HG02981 (cell line): Measurements from ENCODE around the gene CACNA2D3.

ENCODE experiments used
- ATAC-seq: cut with Tn5 transposase; IDR thresholded peaks from one replicate; pipeline ENCODE4 v1.9.1; 2021; ENCODE audit warnings: mild to moderate bottlenecking, moderate library complexity; ENCODE audit not compliant: unreplicated experiment

Gene CACNA2D3

DNA sequence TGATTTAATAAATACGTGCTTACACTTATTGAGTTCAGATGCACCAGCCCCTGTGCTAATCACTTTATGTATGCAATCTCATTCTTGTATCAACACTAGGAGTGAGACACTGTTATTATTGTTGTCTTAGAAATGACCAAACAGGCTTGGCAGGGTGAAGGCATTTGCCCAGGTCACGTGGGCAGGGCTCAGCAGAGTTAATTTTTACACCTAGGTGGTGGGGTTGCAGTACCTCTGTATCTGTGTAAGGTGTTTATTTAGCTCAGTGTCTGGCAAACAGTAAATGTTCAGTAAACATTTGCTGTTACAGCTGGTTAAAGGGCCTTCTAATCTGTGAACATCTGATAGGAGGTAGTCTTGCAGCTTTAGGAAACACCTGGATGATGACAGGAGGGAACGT, 200.0 kb downstream of the CACNA2D3 start:
- ATAC-seq = no peak

DNA sequence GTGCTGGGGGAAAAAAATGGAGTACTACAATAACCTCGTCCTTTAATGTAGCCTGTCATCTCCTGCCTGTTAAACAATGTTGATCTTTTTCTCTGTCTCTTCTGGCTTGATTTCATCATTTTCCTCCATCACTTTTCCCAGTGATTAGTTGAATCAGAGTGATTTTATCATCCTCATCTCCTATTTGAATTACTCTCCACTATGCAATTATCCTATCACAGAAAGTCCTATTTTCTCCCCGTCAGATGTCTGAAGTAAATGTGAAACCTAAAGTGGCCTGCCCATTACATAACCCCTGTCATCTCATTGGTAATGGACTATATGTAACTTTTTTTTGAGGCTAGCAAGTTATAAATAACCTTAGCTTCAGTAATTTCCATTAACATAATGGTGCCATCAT, 201.8 kb downstream of the CACNA2D3 start:
- no peak for ATAC-seq

DNA sequence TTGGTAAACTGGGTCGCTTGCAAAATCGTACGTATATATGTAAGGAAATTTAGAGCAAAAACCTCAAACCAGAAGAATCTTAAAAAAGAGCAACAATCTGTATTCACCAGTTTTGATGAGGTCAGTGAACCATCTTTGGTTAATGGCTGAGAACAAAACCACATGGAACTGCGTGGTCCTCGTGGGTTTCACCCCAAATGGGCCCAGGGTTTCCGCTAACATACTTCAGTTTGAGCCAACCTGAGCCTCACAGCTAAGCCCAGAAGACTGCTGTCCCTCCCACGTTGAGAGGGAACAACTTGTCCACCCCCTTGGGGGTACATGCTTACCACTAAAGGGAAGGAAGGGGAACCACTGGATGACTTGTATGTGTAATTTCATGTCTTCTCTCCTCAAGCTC, 204.6 kb downstream of the CACNA2D3 start:
- ATAC-seq = no peak

DNA sequence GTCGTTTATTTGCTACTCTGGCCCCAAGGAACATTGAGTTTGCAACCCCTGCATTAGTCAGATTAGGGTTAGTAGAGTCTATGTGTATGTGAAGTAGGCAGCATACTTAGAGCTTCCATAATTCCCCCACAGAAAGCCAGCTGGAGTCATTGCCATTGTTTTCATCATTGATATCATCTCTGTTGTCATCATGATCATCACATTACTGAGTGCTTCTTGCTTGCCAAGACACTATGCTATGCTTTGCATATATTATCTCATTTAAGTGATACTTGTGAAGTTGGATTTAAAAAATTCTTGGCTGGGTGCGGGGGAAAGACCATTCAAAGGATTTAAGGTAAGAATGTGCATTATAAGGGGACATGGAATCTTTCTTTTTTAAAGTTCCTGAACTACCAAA, 209.0 kb downstream of the CACNA2D3 start:
- no peak for ATAC-seq

DNA sequence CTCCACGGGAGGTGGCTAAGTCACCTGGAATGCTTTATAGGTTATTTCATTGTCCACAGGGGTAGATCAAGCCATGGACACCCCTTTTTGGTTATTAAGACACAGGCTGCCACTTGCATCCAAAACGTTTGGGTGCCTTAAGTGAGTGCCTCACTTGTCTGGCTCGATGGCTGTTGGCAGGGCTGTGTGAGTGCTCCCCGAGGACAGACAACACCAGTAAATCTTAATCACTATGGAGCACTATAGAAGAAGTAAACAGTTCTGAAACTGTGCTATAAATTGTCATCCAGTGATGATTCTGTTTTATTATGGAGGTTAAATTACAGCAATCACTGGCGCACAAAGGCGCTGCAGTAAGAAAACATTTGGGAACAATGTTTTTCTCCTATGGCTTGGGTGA, 215.5 kb downstream of the CACNA2D3 start:
- no peak for ATAC-seq

DNA sequence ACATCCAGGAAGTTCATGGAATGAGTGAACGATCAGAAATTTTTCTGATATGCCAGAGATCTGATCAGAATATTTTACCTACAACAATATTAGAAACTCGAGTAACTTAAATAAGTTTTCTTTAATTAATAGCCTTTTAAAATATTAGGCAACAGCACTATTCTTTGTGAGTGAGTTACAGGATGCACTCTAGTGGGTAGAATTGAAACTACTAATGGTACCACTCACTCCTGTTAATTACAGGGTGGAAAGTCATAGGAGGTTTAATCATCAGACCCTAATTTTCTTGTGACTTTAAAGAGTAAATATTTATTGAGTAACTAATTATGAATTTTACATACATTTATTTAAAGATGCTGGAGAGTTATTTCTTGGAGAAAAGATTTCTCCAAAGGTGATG, 217.3 kb downstream of the CACNA2D3 start:
- no peak for ATAC-seq

DNA sequence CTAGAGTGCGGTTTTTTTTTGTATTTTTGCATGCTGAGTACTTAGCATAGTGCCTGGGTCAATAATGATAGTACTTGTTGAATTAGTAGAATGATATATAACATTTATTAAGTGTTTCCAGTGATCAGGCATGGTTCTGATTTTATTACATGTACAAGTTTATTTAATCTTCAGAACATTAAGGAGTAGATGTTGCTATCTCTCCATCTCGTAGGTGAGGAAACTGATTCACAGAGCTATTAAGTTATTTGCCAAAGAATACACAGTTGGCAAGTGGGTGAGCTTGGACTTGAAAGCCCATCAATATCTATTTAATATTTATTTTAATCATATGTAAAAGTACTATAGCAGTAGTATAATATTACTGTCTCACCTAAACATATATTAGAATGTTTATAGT, 219.5 kb downstream of the CACNA2D3 start:
- no peak for ATAC-seq

DNA sequence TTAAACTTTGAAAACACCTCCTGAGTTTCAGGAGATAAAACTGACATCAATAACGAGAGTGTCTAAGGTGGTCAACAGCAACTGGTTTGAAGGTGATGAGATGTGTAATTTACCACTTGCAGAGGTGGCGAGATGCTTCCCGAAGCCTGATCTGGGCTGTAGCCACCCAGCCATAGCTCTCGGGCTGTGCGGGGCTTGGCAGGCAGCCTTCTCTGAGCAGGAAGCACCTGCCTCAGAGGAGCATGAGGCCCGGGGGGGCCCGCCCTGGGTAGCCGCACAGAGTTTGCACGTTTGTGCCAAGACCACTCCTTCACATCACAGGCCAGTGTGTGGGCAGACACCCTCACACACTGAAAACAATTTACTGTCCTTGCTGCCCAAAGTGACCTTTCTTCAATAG, 220.3 kb downstream of the CACNA2D3 start:
- no peak for ATAC-seq

- ATAC-seq = no peak
Measured at GRCh38 chr3:54343495-54343894, 221.1 kb downstream of the CACNA2D3 start.

DNA sequence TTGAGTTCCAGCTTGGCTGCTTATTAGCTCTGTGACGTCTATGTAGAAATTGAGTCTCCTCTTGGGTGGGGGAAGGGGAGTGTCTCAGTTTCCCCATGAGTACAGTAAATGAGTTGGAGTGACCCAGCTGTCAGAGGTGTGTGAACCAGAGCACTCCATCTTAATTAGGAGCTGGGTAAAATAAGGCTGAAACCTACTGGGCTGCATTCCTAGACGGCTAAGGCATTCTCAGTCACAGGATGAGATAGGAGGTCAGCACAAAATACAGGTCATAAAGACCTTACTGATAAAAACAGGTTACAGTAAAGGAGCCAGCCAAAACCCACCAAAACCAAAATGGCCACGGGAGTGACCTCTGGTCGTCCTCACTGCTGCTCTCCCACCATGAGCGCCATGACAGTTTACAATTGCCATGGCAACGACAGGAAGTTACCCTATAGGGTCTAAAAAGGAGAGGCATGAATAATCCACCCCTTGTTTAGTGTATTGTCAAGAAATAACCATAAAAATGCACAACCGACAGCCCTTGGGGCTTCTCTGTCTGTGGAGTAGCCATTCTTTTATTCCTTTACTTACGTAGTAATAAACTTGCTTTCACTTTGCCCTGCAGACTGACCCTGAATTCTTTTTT, 222.4 kb downstream of the CACNA2D3 start:
- no peak for ATAC-seq

- no peak for ATAC-seq
Measured at GRCh38 chr3:54345847-54346375, 223.6 kb downstream of the CACNA2D3 start.

DNA sequence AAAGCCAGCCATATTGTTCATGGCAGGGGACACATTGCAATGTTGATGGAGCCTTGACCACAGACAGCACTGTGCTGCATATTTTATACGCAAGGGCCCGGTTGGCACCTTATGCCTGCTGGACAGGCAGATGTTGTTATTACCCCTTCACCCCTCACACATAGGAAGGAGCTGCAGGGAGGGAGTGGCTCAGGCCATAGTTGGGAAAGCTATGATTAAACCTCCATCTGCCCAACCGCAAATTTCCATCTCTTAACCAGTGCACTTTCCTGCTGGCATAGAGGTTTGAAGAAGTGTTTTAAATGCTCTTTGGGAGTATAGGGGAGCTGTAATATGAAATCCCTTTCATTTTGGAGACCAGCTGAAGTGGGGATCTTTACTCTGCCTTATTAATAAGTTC, 224.7 kb downstream of the CACNA2D3 start:
- no peak for ATAC-seq

GRCh38 chr3:54347933-54348332, 225.6 kb downstream of the CACNA2D3 start:
- no peak for ATAC-seq

GRCh38 chr3:54349231-54349652, 226.9 kb downstream of the CACNA2D3 start:
- no peak for ATAC-seq

DNA sequence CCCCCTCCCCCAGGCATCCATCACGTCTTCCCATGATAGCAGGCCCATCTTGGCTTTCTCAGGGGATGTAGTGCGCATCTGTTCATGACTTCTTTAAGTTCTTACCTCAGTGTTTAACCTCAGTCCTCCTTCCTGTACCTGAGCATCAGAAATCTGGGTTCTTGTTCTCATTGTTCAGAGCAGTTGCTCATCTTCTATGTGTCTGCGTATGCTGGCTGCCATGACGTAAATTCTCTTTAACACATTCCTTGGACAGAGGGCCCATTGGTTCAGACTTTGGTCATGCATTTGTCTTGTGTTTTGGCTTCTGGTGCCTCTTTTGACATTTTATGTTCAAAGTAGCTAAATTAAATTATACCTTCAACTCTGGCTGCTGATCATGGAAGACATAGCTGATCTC, 227.3 kb downstream of the CACNA2D3 start:
- no peak for ATAC-seq

DNA sequence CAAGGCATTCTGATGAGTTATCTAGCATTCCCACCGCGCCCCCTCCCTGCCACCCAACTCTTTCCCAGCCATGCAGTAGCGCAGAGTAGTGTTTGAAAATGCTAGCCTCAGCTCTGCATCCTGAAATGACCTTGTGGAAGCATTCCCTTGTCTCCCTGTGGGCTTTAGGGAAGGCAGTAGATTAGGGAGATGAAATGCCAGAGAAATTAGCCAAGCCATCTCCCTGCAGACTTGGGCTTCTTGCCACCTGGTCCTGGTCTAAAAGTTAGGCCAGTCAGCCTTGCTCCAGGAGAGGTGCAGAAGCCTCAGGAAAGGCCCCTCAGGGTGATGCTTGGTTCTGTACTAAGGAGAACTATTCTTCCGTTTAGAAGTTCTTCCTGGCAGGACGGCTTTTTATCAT, 231.2 kb downstream of the CACNA2D3 start:
- no peak for ATAC-seq

GRCh38 chr3:54353946-54354345, 231.6 kb downstream of the CACNA2D3 start:
- ATAC-seq = no peak

DNA sequence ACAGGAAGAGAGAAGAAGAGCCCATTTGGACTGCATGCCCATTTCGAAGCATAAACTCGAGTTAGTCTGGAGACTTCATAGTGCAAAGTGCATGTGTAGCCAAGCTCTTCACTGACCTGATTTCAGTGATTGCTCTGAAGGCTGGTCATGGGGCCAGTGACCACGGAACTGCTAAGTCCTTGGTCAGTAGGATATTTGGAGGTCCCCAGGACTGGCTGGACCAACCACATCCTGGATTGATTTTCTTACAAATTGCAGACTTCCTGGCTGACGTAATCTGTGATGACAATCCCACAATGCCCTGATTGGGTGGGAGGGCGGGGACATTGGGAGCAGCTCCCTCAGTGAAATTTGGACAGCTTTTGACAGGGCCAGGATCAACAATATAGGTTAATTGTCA, 233.4 kb downstream of the CACNA2D3 start:
- ATAC-seq = no peak

GRCh38 chr3:54356261-54357045, 234.1 kb downstream of the CACNA2D3 start:
- no peak for ATAC-seq

DNA sequence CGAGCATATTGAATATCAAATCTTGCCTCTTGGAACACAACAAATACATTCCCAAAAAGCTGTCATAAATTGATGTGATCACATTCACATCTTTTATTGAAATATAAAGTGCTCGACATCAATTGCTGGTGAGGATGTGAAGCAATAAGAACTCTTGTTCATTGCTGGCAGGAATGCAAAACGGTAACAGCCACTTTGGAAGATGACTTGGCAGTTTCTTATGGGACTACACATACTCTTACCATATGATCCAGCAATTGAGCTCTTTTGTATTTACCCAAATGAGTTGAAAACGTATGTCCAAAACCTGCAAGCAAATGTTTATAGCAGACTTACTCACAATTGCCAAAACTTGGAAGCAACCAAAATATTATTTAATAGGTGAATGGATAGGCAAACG, 234.9 kb downstream of the CACNA2D3 start:
- ATAC-seq = no peak

- ATAC-seq = no peak
Measured at GRCh38 chr3:54358316-54358715, 236.0 kb downstream of the CACNA2D3 start.

GRCh38 chr3:54358969-54359694, 236.8 kb downstream of the CACNA2D3 start:
- ATAC-seq = no peak
